Measurements from ENCODE around the gene TBC1D2.
"Not testable (repeated sequence)": the region's sequence is repeated elsewhere in the genome, so short reads cannot be mapped to it uniquely, and the experiment has no call there.

The TBC1D2 gene

GRCh38 chr9:98187926-98188325, 67.5 kb downstream of the TBC1D2 start:
- DNase-seq (ENCODE audit: low read depth), result no peak

GRCh38 chr9:98186236-98186635, 69.2 kb downstream of the TBC1D2 start:
- no peak for DNase-seq (ENCODE audit: low read depth)

- DNase-seq (ENCODE audit: low read depth), result no peak
Measured at GRCh38 chr9:98185611-98186171, 69.8 kb downstream of the TBC1D2 start.

GRCh38 chr9:98185021-98185567, 70.4 kb downstream of the TBC1D2 start:
- no peak for DNase-seq (ENCODE audit: low read depth)

GRCh38 chr9:98184326-98184725, 71.1 kb downstream of the TBC1D2 start:
- DNase-seq (ENCODE audit: low read depth), result no peak

- no peak for DNase-seq (ENCODE audit: low read depth)
Measured at GRCh38 chr9:98182889-98183599, 72.4 kb downstream of the TBC1D2 start.

GRCh38 chr9:98182069-98182820, 73.2 kb downstream of the TBC1D2 start:
- no peak for DNase-seq (ENCODE audit: low read depth)

- no peak for DNase-seq (ENCODE audit: low read depth)
Measured at GRCh38 chr9:98181746-98182068, 73.7 kb downstream of the TBC1D2 start.

- no peak for DNase-seq (ENCODE audit: low read depth)
Measured at GRCh38 chr9:98180996-98181395, 74.5 kb downstream of the TBC1D2 start.

GRCh38 chr9:98178874-98179850, 76.3 kb downstream of the TBC1D2 start:
- no peak for DNase-seq (ENCODE audit: low read depth)

GRCh38 chr9:98176391-98177259, 78.8 kb downstream of the TBC1D2 start:
- DNase-seq (ENCODE audit: low read depth), result no peak

- no peak for DNase-seq (ENCODE audit: low read depth)
Measured at GRCh38 chr9:98175762-98176161, 79.7 kb downstream of the TBC1D2 start.

GRCh38 chr9:98175028-98175569, 80.3 kb downstream of the TBC1D2 start:
- DNase-seq (ENCODE audit: low read depth), result no peak

GRCh38 chr9:98174502-98174918, 80.9 kb downstream of the TBC1D2 start:
- DNase-seq (ENCODE audit: low read depth), result not testable (repeated sequence)

GRCh38 chr9:98173181-98173580, 82.3 kb downstream of the TBC1D2 start:
- DNase-seq (ENCODE audit: low read depth), result no peak

GRCh38 chr9:98172604-98173003, 82.8 kb downstream of the TBC1D2 start:
- no peak for DNase-seq (ENCODE audit: low read depth)

GRCh38 chr9:98171176-98171925, 84.1 kb downstream of the TBC1D2 start:
- no peak for DNase-seq (ENCODE audit: low read depth)

- DNase-seq (ENCODE audit: low read depth), result peak; percentile 13
Measured at GRCh38 chr9:98168941-98169488, 86.4 kb downstream of the TBC1D2 start.

- DNase-seq (ENCODE audit: low read depth), result no peak
Measured at GRCh38 chr9:98168153-98168780, 87.2 kb downstream of the TBC1D2 start.
